Coronary artery (tissue), 2 donors: Measurements from ENCODE around the gene DTD1.
A peak's percentile ranks its signal among the peaks of the same experiment; 100 is the strongest.

Experiments
- DNase-seq: peaks from one replicate; pipeline ENCODE4 v3.0.0-alpha.2; 2017; ENCODE audit warnings: low spot score
- H3K27ac ChIP-seq, 2 donors: fragments of 200-600 bp; sonication (generic); one replicate each; pipeline ENCODE4 v1.5.1; 2016 to 2019
- H3K4me3 ChIP-seq: fragments of 200-600 bp; sonication (generic); 2 replicates; pipeline ENCODE4 v1.5.1; 2016; ENCODE audit warnings: mild to moderate bottlenecking, moderate library complexity
- CTCF ChIP-seq: fragments of 200-600 bp; sonication (generic); IDR thresholded peaks from one replicate; pipeline ENCODE4 v1.5.1; 2019; ENCODE audit warnings: antibody characterized with exemption

DTD1 gene

DNA sequence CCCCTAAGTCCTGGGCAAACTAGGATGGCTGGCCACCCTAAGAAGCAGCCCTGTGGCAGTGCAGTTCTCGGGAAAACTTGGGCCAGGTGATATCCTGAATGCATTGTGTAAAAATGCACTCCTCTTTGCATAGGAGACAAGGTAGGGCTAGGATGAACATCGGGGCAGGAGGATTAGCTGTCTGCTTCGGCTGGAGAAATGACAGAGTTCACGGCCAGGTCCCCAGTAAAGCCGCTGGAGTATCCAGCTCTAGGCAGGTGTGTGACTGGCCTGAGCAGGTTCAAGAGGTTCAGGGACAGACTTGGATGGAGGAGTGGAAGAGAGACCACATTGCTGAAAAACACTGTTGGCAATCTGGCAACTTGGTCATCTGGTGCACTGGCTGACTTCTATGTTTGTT is 26.4 kb downstream of the DTD1 start:
- Histone ChIP-seq H3K4me3 (no peak overlapping the region), H3K27ac (no peak overlapping the region)
- TF ChIP-seq CTCF: no peak
- DNase-seq: no peak

DNA sequence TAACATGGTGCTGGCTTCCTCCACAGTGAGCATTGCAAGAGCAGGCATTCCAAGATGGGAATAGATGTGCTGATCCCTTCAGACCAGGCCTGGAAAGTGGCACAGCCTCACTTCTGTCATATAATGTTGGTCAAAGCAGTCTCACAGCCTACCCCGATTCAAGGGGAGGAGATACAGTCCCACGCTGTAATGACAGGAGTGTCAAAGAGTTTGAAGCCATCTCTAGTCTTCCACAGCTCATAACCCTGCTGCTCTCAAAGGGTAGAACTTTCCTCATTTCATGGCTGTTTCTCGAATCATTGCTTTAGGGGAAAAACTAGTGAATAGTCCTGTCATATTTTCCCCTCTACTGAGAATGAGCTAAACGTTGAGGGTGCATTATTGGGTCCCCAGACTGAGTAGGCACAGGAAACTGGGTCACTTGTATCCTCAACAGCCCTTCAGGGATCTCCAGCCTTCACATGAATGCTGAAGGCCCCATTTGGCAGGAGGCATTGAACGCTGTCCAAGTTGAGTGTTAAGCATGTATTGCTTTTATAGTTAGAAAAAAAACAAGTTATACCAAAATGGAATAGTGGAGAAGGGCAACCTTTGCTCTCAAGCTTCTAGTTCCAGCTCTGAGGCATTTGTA is 27.3 kb downstream of the DTD1 start:
- peak overlapping the region in 1 of 2 donors; percentile 34 for H3K27ac ChIP-seq
- TF ChIP-seq CTCF: no peak
- no peak overlapping the region for H3K4me3 ChIP-seq
- no peak for DNase-seq

GRCh38 chr20:18621004-18621403 is 33.1 kb downstream of the DTD1 start:
- H3K4me3 ChIP-seq: no peak overlapping the region
- no peak for DNase-seq
- H3K27ac ChIP-seq: no peak overlapping the region
- TF ChIP-seq CTCF: no peak

- no peak overlapping the region for H3K27ac ChIP-seq
- no peak for DNase-seq
- TF ChIP-seq CTCF: no peak
- no peak overlapping the region for H3K4me3 ChIP-seq
These were observed 35.5 kb downstream of the DTD1 start for GRCh38 chr20:18623156-18623910.

- H3K4me3 ChIP-seq: no peak overlapping the region
- TF ChIP-seq CTCF: no peak
- no peak overlapping the region for H3K27ac ChIP-seq
- DNase-seq: no peak
These were observed 37.1 kb downstream of the DTD1 start for GRCh38 chr20:18624948-18625347.

GRCh38 chr20:18625907-18626655 is 38.2 kb downstream of the DTD1 start:
- TF ChIP-seq CTCF: no peak
- no peak overlapping the region for H3K4me3 ChIP-seq
- no peak overlapping the region for H3K27ac ChIP-seq
- no peak for DNase-seq
